Calu3 (cell line): Measurements from ENCODE around the gene CD93. TPM values are rescaled to one million over a fixed set of nuclear protein-coding genes. Genes with fewer than 3 reads are reported as not detected.

Source experiments
- BruUV-seq: library from RNA; stranded (reverse); fragments of 400-500 nt; replicated peaks from 2 replicates; lab custom pipeline; 2021; lab: Mats Ljungman, UMichigan
- CTCF ChIA-PET: fragments of 300-600 bp; sonication (Branson Sonifier 250); formaldehyde crosslinking; loops from one replicate; lab custom pipeline; 2022; ENCODE audit warnings: antibody characterized with exemption; lab: Charles Lee
- DNase-seq: peaks from one replicate; pipeline ENCODE4 v3.0.0; 2022
- H3K27ac Mint-ChIP-seq: one replicate; pipeline ENCODE4 v1.8.0; 2022; ENCODE audit warnings: mixed read lengths; ENCODE audit not compliant: unreplicated experiment
- H3K27me3 Mint-ChIP-seq: one replicate; pipeline ENCODE4 v1.8.0; 2022; ENCODE audit warnings: mixed read lengths; ENCODE audit not compliant: unreplicated experiment
- H3K36me3 Mint-ChIP-seq: one replicate; pipeline ENCODE4 v1.8.0; 2022; ENCODE audit warnings: mild to moderate bottlenecking, moderate library complexity, mixed read lengths; ENCODE audit not compliant: insufficient read depth, unreplicated experiment
- H3K4me1 Mint-ChIP-seq: one replicate; pipeline ENCODE4 v1.8.0; 2022; ENCODE audit warnings: mild to moderate bottlenecking, low read depth, mixed read lengths; ENCODE audit not compliant: unreplicated experiment
- H3K4me3 Mint-ChIP-seq: one replicate; pipeline ENCODE4 v1.8.0; 2022; ENCODE audit warnings: mild to moderate bottlenecking, low read depth, moderate library complexity, mixed read lengths; ENCODE audit not compliant: unreplicated experiment
- H3K9me3 Mint-ChIP-seq: one replicate; pipeline ENCODE4 v1.8.0; 2022; ENCODE audit warnings: low read depth, mixed read lengths; ENCODE audit not compliant: unreplicated experiment
- CTCF ChIP-seq: fragments of 200-600 bp; IDR thresholded peaks from one replicate; pipeline ENCODE4 v1.8.0; 2022; ENCODE audit warnings: antibody characterized with exemption; ENCODE audit not compliant: unreplicated experiment
- intact Hi-C: fragments of 100-400 bp; cut with micrococcal nuclease; formaldehyde crosslinking; loops from one replicate; pipeline ENCODE4 v1.10.0; 2022; ENCODE audit not compliant: unreplicated experiment
- total RNA-seq: library from RNA; stranded (reverse); gene quantifications from 2 replicates; pipeline ENCODE4 v1.2.3, GENCODE V29; 2022

The CD93 gene
- total RNA-seq, 1 experiment from 2014 or later, result not detected

- BruUV-seq, result no TSS peak
- no peak overlapping the region for H3K4me3 Mint-ChIP-seq
- intact Hi-C loops, result no loop called here
- no peaks in the 10 kb centered on the region for H3K4me1 Mint-ChIP-seq
- CTCF ChIA-PET, result no interaction called here
- no peaks in the 10 kb centered on the region for H3K36me3 Mint-ChIP-seq
- H3K9me3 Mint-ChIP-seq, result no peaks in the 10 kb centered on the region
- no peak for TF ChIP-seq CTCF
- DNase-seq, result no peak
- H3K27ac Mint-ChIP-seq, result no peak overlapping the region
- peaks cover 19% of the 10 kb centered on the region for H3K27me3 Mint-ChIP-seq
Observed at GRCh38 chr20:23093613-23094012, 7.5 kb upstream of the CD93 start.

- H3K4me1 Mint-ChIP-seq, result no peaks in the 10 kb centered on the region
- BruUV-seq, result no TSS peak
- no peak overlapping the region for H3K27ac Mint-ChIP-seq
- H3K36me3 Mint-ChIP-seq, result no peaks in the 10 kb centered on the region
- CTCF ChIA-PET, result no interaction called here
- no peak overlapping the region for H3K4me3 Mint-ChIP-seq
- intact Hi-C loops, result no loop called here
- no peak for TF ChIP-seq CTCF
- no peak for DNase-seq
- H3K27me3 Mint-ChIP-seq, result peaks cover 19% of the 10 kb centered on the region
- H3K9me3 Mint-ChIP-seq, result no peaks in the 10 kb centered on the region
Observed at GRCh38 chr20:23092861-23093495, 6.9 kb upstream of the CD93 start.

DNA sequence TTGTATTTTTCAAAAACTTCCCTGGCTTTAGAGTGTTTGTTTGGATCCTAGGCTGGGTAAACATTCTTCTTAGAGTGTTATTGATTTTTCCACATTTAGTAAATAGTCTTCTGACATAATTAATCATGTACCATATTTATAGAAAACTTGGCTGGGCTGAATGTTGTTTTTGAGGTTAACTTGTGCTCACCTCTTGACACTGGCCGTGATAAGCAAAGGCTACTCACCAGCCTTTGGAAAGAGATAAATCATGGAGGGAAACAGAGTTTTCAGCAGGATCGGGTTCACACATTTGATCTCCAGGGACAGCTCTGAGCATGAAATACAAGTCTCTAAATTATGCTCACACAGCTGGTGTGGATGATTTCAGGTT, 6.2 kb upstream of the CD93 start:
- no peak for TF ChIP-seq CTCF
- intact Hi-C loops, result no loop called here
- no peaks in the 10 kb centered on the region for H3K9me3 Mint-ChIP-seq
- CTCF ChIA-PET, result no interaction called here
- no peak overlapping the region for H3K27ac Mint-ChIP-seq
- H3K27me3 Mint-ChIP-seq, result peaks cover 19% of the 10 kb centered on the region
- H3K4me3 Mint-ChIP-seq, result no peak overlapping the region
- no peak for DNase-seq
- H3K4me1 Mint-ChIP-seq, result no peaks in the 10 kb centered on the region
- H3K36me3 Mint-ChIP-seq, result no peaks in the 10 kb centered on the region
- BruUV-seq, result no TSS peak

DNA sequence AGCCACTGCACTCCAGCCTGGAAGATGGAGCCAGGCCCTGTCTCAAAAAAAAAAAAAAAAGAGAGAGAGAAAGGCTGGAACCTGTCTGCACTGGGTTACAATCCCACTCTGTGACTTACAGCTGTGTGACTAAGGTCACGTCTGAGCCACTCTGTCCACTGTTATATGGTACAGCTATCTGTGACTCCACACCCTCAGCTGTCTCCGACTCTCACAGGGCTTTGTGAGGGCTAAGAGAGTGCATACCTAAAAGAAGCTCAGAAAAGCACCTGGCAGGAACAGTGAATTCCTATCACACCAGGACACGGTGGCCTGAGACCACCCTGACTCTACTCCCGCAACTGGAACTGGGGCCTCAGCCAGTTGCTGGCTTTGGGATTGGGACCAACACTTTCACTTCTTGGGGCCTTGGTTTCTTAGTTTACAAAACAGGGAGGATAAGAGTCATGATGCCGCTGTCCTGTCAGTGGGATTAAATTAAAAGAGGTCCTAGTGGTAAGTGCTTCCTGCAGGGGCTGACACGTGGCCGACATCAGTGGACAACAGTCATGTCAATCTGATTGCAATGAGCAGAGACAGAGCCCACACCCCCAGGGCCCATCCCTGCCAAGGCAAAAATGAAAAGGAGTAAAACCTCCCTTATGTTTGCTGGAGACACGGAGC, 5.7 kb upstream of the CD93 start:
- intact Hi-C loops, result no loop called here
- no TSS peak for BruUV-seq
- Mint-ChIP-seq H3K36me3 (no peaks in the 10 kb centered on the region), H3K27me3 (peaks cover 19% of the 10 kb centered on the region), H3K27ac (no peak overlapping the region), H3K4me1 (no peaks in the 10 kb centered on the region), H3K4me3 (no peak overlapping the region), H3K9me3 (no peaks in the 10 kb centered on the region)
- DNase-seq, result no peak
- CTCF ChIA-PET, result no interaction called here
- TF ChIP-seq CTCF, result no peak
